NCI-H2029 treated with DMSO at 0.1 percent for 48 hours (cell line): ENCODE results near the gene RNF212.
"Not testable (repeated sequence)": the region's sequence is repeated elsewhere in the genome, so short reads cannot be mapped to it uniquely, and the experiment has no call there.

Experiments used
- DNase-seq: peaks from one replicate; lab custom pipeline; 2025; lab: John Stamatoyannopoulos, UW

RNF212 gene

GRCh38 chr4:1065732-1066131, 47.6 kb downstream of the RNF212 start:
- no peak for DNase-seq

- DNase-seq, result no peak
These were observed 50.9 kb downstream of the RNF212 start for GRCh38 chr4:1062419-1062818.

GRCh38 chr4:1061760-1062159, 51.6 kb downstream of the RNF212 start:
- DNase-seq, result no peak

- no peak for DNase-seq
These were observed 52.2 kb downstream of the RNF212 start for GRCh38 chr4:1061056-1061700.

- no peak for DNase-seq
These were observed 52.7 kb downstream of the RNF212 start for GRCh38 chr4:1060621-1061020.

- no peak for DNase-seq
These were observed 53.2 kb downstream of the RNF212 start for GRCh38 chr4:1060121-1060520.

- DNase-seq, result no peak
These were observed 54.2 kb downstream of the RNF212 start for GRCh38 chr4:1058997-1059665.

- DNase-seq, result no peak
These were observed 55.0 kb downstream of the RNF212 start for GRCh38 chr4:1058198-1058996.

GRCh38 chr4:1057403-1057745, 56.0 kb downstream of the RNF212 start:
- no peak for DNase-seq

- DNase-seq, result no peak
These were observed 56.5 kb downstream of the RNF212 start for GRCh38 chr4:1056671-1057402.

- DNase-seq, result no peak
These were observed 57.4 kb downstream of the RNF212 start for GRCh38 chr4:1055721-1056590.

GRCh38 chr4:1055243-1055701, 58.1 kb downstream of the RNF212 start:
- not testable (repeated sequence) for DNase-seq

- DNase-seq, result not testable (repeated sequence)
These were observed 58.6 kb downstream of the RNF212 start for GRCh38 chr4:1054696-1055242.

GRCh38 chr4:1053891-1054290, 59.5 kb downstream of the RNF212 start:
- not testable (repeated sequence) for DNase-seq

- no peak for DNase-seq
These were observed 60.2 kb downstream of the RNF212 start for GRCh38 chr4:1053080-1053661.

GRCh38 chr4:1052231-1052671, 61.1 kb downstream of the RNF212 start:
- no peak for DNase-seq

- DNase-seq, result no peak
These were observed 61.9 kb downstream of the RNF212 start for GRCh38 chr4:1051472-1051871.

GRCh38 chr4:1050486-1051213, 62.7 kb downstream of the RNF212 start:
- DNase-seq, result no peak

- DNase-seq, result no peak
These were observed 63.8 kb downstream of the RNF212 start for GRCh38 chr4:1049591-1049905.
